Activated gamma-delta T cell treated with anti-CD3 and anti-CD28 coated beads, Interleukin-2, amount 50 U/mL, for 16 hours (primary cell): ENCODE results near the gene KBTBD2.
"Not testable (repeated sequence)": the region's sequence is repeated elsewhere in the genome, so short reads cannot be mapped to it uniquely, and the experiment has no call there.

ENCODE experiments used
- DNase-seq: peaks from one replicate; pipeline ENCODE4 v3.0.0-alpha.2; 2020; ENCODE audit warnings: low read depth

Gene KBTBD2

GRCh38 chr7:32855837-32856775, 35.5 kb downstream of the KBTBD2 start:
- not testable (repeated sequence) for DNase-seq

DNA sequence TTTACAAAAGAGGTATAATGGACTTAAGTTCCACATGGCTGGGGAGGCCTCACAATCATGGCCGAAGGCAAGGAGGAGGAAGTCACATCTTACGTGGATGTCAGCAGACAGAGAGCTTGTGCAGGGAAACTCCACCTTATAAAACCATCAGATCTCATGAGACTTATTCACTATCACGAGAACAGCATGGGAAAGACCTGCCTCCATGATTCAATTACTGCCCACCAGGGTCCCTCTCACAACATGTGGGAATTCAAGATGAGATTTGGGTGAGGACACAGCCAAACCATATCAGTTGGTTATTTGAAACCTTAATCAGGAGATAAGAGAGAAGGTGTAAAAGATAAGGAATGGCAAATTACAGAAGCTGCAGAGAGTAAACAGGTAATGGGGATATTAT, 40.9 kb downstream of the KBTBD2 start:
- DNase-seq, result not testable (repeated sequence)

- DNase-seq, result not testable (repeated sequence)
Observed at GRCh38 chr7:32848655-32849054, 42.9 kb downstream of the KBTBD2 start.

- peak; percentile 90 for DNase-seq
Observed at GRCh38 chr7:32846630-32847225, 44.8 kb downstream of the KBTBD2 start.

DNA sequence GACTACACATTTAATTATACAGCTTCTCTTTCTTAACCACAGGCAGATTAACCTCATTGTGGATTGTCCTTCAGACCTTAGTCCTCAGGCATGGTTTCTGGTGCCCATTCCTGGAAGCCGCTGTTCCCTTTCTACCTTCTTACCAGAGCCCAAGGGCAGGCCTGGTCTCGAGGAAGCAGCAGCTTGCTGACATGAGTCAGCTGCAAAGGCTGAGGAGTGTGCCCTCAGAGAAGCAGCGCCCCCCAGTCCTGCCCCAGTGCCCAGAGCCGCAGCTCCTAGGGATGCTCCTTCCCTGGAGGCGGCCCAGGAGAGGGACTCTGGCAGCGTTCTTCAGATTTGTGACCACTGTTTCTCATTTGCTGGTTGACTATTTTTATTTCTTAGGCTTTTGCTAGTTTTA, 46.8 kb downstream of the KBTBD2 start:
- DNase-seq, result not testable (repeated sequence)

GRCh38 chr7:32843763-32844162, 47.8 kb downstream of the KBTBD2 start:
- DNase-seq, result not testable (repeated sequence)

DNA sequence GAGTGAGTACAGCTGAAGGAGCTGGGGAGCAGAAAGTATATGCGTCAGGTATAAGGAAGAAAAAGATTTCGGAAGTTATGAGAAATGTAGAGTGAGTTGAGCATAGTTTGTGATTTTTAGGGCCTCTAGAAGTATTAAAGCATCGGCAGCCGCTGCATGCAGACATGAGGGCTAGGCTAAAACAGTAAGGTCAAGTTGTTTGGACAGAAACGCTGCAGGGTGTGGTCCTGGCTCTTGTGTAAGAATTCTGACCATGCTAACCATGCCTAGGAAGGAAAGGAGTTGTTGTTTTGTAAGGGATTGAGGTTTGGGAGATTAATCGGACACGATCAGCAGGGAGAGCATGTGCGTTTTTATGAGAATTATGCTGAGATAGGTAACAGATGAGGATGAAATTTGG, 51.7 kb downstream of the KBTBD2 start:
- not testable (repeated sequence) for DNase-seq

DNA sequence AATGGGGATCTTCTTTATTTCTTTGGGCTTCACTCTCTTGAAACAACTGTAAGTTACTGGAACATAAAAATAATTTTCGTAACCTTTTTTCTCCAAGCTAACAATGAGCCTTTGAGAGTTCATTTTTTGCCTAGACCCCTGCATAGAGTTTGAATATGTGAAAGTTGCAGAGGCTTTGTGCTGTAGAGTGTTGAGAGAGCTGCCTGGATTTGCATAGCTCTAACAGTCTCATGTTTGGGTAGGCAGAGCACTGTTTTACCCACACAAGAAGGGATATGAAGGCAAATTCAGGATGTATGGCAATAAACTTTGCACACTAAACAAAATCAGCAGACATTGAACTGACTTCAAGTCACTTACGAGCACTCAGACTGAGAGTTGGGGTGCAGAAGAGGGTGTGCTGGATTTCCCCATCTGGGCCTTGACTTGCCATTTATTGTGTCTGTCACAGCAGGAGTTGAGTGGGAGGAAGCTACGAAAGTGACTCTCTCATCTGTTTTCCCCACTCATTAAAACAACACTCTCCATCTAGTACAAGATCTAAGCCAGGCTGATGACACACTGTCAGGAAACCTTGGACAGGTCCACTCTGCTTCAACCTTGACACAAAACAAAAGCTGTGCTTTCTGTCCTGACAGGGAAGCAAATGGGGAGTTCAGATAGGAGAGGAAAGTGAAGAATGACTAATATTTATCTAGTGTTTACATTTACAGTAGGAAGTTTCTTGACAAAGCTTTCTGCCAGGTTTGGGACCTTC, 62.4 kb downstream of the KBTBD2 start:
- not testable (repeated sequence) for DNase-seq
